BJ (cell line): ENCODE measurements around the gene GAK. TPM values are rescaled to one million over a fixed set of nuclear protein-coding genes. Genes with fewer than 3 reads are reported as not detected.

ENCODE experiments used
- CTCF ChIA-PET: fragments of 350-600 bp; formaldehyde crosslinking; extraction: SDS; loops from one replicate; lab custom pipeline; 2021; ENCODE audit warnings: antibody characterized with exemption, inconsistent platforms; lab: Yijun Ruan, JAX
- POLR2A ChIA-PET: fragments of 300-600 bp; sonication (Branson Sonifier 250); formaldehyde crosslinking; extraction: SDS; loops from one replicate; lab custom pipeline; 2021; ENCODE audit warnings: antibody characterized with exemption; lab: Charles Lee
- DNase-seq: peaks from one replicate; pipeline ENCODE4 v3.0.0-alpha.2; 2011; ENCODE audit warnings: low read depth
- H3K27me3 ChIP-seq: 2 replicates; pipeline ENCODE4 v1.6.0; 2011; ENCODE audit warnings: low read length; ENCODE audit not compliant: control insufficient read depth, insufficient read depth
- H3K36me3 ChIP-seq: 2 replicates; pipeline ENCODE4 v1.5.1; 2011; ENCODE audit warnings: low read length; ENCODE audit not compliant: control insufficient read depth, insufficient read depth
- H3K4me3 ChIP-seq: 2 replicates; pipeline ENCODE4 v1.5.1; 2011; ENCODE audit warnings: low read depth, mild to moderate bottlenecking, control low read depth, low read length
- polyA plus RNA-seq: library from polyadenylated mRNA; depleted of rRNA; stranded (reverse); fragments of >200 nt; gene quantifications from 2 replicates; pipeline ENCODE4 v1.2.3, GENCODE V29; 2011
- TF ChIP-seq, protein P1 (sequence below): IDR thresholded peaks from 2 replicates; pipeline ENCODE4 v1.5.1; 2011; ENCODE audit warnings: low read depth, mild to moderate bottlenecking, control low read depth, inconsistent platforms, low read length, moderate library complexity; ENCODE audit not compliant: insufficient read depth

Gene GAK
- polyA plus RNA-seq, 1 experiment: 26.3 TPM

- CTCF ChIA-PET: interaction anchor here (1.2 kb wide), 2 partner anchors 16 to 344 kb away, joined by 3 read pairs; no protein-coding TSS in a partner anchor
- H3K36me3 ChIP-seq: peaks cover 49% of the 10 kb centered on the region
- no peak for DNase-seq
- TF ChIP-seq, protein P1, sequence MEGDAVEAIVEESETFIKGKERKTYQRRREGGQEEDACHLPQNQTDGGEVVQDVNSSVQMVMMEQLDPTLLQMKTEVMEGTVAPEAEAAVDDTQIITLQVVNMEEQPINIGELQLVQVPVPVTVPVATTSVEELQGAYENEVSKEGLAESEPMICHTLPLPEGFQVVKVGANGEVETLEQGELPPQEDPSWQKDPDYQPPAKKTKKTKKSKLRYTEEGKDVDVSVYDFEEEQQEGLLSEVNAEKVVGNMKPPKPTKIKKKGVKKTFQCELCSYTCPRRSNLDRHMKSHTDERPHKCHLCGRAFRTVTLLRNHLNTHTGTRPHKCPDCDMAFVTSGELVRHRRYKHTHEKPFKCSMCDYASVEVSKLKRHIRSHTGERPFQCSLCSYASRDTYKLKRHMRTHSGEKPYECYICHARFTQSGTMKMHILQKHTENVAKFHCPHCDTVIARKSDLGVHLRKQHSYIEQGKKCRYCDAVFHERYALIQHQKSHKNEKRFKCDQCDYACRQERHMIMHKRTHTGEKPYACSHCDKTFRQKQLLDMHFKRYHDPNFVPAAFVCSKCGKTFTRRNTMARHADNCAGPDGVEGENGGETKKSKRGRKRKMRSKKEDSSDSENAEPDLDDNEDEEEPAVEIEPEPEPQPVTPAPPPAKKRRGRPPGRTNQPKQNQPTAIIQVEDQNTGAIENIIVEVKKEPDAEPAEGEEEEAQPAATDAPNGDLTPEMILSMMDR: peak; percentile 28; the same call in 1 of the 2 replicates
- H3K4me3 ChIP-seq: no peak overlapping the region
- H3K27me3 ChIP-seq: no peaks in the 10 kb centered on the region
- POLR2A ChIA-PET: no interaction called here
These were observed 40.4 kb downstream of the GAK start for GRCh38 chr4:891747-892146.

DNA sequence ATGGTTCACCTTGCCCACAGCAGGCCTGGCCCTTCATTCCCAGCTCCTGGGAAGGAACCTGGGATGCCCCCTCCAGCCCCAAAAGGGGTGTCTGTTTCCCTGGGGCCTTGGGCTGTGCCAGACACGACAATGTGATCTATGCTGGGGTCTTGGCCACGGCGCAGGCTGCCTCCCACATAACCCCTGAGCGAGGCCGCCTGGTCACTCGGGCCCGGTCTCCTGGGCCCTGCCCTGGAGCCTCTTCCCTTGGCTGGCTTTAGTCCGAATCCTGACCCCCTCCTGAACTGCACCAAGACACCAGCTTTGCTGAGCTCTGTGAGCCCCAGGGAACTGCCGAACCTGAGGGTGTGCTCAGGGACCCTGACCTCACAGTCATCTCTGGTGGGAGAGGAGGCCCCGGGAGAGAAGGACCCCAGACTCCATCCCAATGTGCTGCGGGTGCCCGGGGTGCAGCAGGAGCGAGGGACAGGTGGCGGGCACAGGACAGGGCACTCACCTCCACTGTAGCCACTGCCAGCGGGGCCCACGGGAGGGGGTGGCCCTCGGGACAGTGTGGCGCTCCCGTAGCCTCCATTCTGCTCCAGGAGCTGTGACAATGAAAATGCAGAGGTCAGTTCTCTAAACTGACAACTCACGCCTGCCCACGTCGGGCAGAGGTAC lies 42.0 kb downstream of the GAK start:
- CTCF ChIA-PET: interaction anchor here (1.1 kb wide), 1 partner anchor 148 kb away, joined by 3 read pairs; no protein-coding TSS in a partner anchor

GRCh38 chr4:889516-889915 lies 42.6 kb downstream of the GAK start:
- CTCF ChIA-PET: interaction anchor here (1.1 kb wide), 1 partner anchor 147 kb away, joined by 3 read pairs; no protein-coding TSS in a partner anchor
- peaks cover 42% of the 10 kb centered on the region for H3K36me3 ChIP-seq

More for the DNA sequence above, 42.0 kb downstream of the GAK start:
- POLR2A ChIA-PET: no interaction called here
- no peak for DNase-seq
- H3K4me3 ChIP-seq: no peak overlapping the region
- peaks cover 44% of the 10 kb centered on the region for H3K36me3 ChIP-seq
- TF ChIP-seq, protein P1: no peak
- H3K27me3 ChIP-seq: no peaks in the 10 kb centered on the region

GRCh38 chr4:888029-888428 lies 44.1 kb downstream of the GAK start:
- CTCF ChIA-PET: no interaction called here
- peaks cover 46% of the 10 kb centered on the region for H3K36me3 ChIP-seq
- H3K4me3 ChIP-seq: no peak overlapping the region
- POLR2A ChIA-PET: no interaction called here
- TF ChIP-seq, protein P1: no peak
- no peak for DNase-seq
- H3K27me3 ChIP-seq: no peaks in the 10 kb centered on the region

More at GRCh38 chr4:889516-889915, 42.6 kb downstream of the GAK start:
- TF ChIP-seq, protein P1: no peak
- Histone ChIP-seq H3K27me3 (no peaks in the 10 kb centered on the region), H3K4me3 (no peak overlapping the region)
- POLR2A ChIA-PET: no interaction called here
- DNase-seq: no peak

DNA sequence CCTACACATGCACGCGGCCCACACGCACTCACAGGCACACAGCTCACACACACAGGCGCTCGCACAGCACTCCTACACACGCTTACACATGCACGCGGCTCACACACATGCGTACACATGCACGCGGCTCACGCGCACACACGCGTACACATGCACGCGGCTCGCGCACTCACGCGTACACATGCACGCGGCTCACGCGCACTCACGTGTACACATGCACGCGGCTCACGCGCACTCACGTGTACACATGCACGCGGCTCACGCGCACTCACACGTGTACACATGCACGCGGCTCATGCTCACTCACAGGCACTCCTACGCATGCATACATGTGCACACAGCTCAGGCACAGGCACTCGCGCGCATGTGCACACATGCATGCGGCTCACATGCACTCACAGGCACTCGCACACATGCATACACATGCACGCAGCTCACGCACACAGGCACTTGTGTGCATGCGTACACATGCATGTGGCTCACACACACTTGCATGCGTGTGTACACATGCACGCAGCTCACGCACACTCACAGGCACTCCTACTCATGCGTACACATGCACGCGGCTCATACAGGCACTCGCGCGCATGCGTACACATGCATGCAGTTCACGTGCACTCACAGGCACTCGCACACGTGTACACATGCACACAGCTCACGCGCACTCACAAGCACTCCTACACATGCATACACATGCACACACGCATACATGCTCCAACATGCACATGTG lies 44.9 kb downstream of the GAK start:
- POLR2A ChIA-PET: no interaction called here
- Histone ChIP-seq H3K27me3 (no peaks in the 10 kb centered on the region), H3K36me3 (peaks cover 41% of the 10 kb centered on the region), H3K4me3 (no peak overlapping the region)
- no peak for DNase-seq
- CTCF ChIA-PET: no interaction called here
- TF ChIP-seq, protein P1: no peak
